GM12878 (cell line): ENCODE data around the gene BRSK2. TPM values are rescaled to one million over a fixed set of nuclear protein-coding genes. Genes with fewer than 3 reads are reported as not detected.

Experiments
- ATAC-seq: fragments of 200-7000 bp; cut with Tn5 transposase; 3 replicates; pipeline ENCODE4 v1.9.1; 2020; ENCODE audit warnings: mild to moderate bottlenecking, moderate library complexity
- BruUV-seq: library from RNA; stranded (reverse); fragments of 400-500 nt; replicated peaks from 2 replicates; lab custom pipeline; 2021; lab: Mats Ljungman, UMichigan
- CTCF ChIA-PET: fragments of 300-600 bp; sonication (Branson Sonifier 250); formaldehyde crosslinking; extraction: SDS; loops from one replicate; lab custom pipeline; 2021; ENCODE audit warnings: inconsistent platforms; lab: Yijun Ruan, JAX
- POLR2A ChIA-PET: fragments of 350-600 bp; formaldehyde crosslinking; extraction: SDS; loops from one replicate; lab custom pipeline; 2021; ENCODE audit warnings: inconsistent platforms; lab: Charles Lee
- RAD21 ChIA-PET: fragments of 300-600 bp; sonication (Branson Sonifier 250); formaldehyde crosslinking; loops from one replicate; lab custom pipeline; 2023; ENCODE audit warnings: antibody characterized with exemption; ENCODE audit not compliant: unreplicated experiment; lab: Charles Lee
- SMC1A ChIA-PET: fragments of 300-600 bp; sonication (Branson Sonifier 250); formaldehyde crosslinking; loops from one replicate; lab custom pipeline; 2023; ENCODE audit not compliant: unreplicated experiment, uncharacterized antibody; lab: Charles Lee
- DNase-seq: peaks from one replicate; pipeline ENCODE4 v3.0.0-alpha.2; 2011; ENCODE audit warnings: low read depth, low spot score
- FAIRE-seq: peaks from 3 replicates; lab custom pipeline; 2011; peaks lifted over from hg19 to GRCh38; lab: Jason Lieb, UNC
- H2AFZ ChIP-seq: 2 replicates; pipeline ENCODE4 v1.6.0; 2011; ENCODE audit warnings: low read depth, low read length, control low read depth; ENCODE audit not compliant: control insufficient read depth
- H3K27ac ChIP-seq: 2 replicates; pipeline ENCODE4 v1.5.1; 2011; ENCODE audit warnings: control low read depth; ENCODE audit not compliant: control insufficient read depth, insufficient read depth
- H3K27me3 ChIP-seq, 2 experiments: replicated peaks in 1 of 2; 2 replicates each; pipeline versions ENCODE4 v1.6.0 to v1.6.1; 2011; ENCODE audit warnings: low read length in 1 of 2; ENCODE audit not compliant: control insufficient read depth in 2 of 2, insufficient read depth in 2 of 2
- H3K36me3 ChIP-seq, 2 experiments: 2 replicates each; pipeline ENCODE4 v1.5.1; 2011; ENCODE audit warnings: low read length in 1 of 2; ENCODE audit not compliant: control insufficient read depth in 2 of 2, insufficient read depth in 2 of 2
- H3K4me1 ChIP-seq: 2 replicates; pipeline ENCODE4 v1.6.1; 2011; ENCODE audit warnings: mild to moderate bottlenecking, low read length, moderate library complexity, mixed read lengths; ENCODE audit not compliant: control insufficient read depth, insufficient read depth
- H3K4me2 ChIP-seq: 2 replicates; pipeline ENCODE4 v1.6.0; 2011; ENCODE audit warnings: control low read depth; ENCODE audit not compliant: control insufficient read depth, insufficient read depth
- H3K4me3 ChIP-seq: fragments of 200-600 bp; sonication (generic); 2 replicates; pipeline ENCODE4 v1.5.1; 2016
- H3K79me2 ChIP-seq: 2 replicates; pipeline ENCODE4 v1.6.0; 2011; ENCODE audit warnings: low read length; ENCODE audit not compliant: control insufficient read depth, insufficient read depth
- H3K9ac ChIP-seq: 2 replicates; pipeline ENCODE4 v1.8.0; 2011; ENCODE audit warnings: low read length, control low read depth, mixed read lengths; ENCODE audit not compliant: control insufficient read depth, insufficient read depth
- H3K9me3 ChIP-seq: replicated peaks from 3 replicates; pipeline ENCODE4 v1.5.1; 2011; ENCODE audit warnings: mild to moderate bottlenecking, low read length; ENCODE audit not compliant: control insufficient read depth, insufficient read depth
- H4K20me1 ChIP-seq: 2 replicates; pipeline ENCODE4 v1.6.0; 2011; ENCODE audit not compliant: control insufficient read depth, insufficient read depth
- DPF2 ChIP-seq: fragments of 450-650 bp; IDR thresholded peaks from 2 replicates; pipeline ENCODE4 v1.6.1; 2017; ENCODE audit warnings: mild to moderate bottlenecking
- NR2F1 ChIP-seq: fragments of 450-650 bp; conservative IDR thresholded peaks from 2 replicates; pipeline ENCODE4 v1.6.1; 2017; ENCODE audit warnings: mild to moderate bottlenecking
- RBBP5 ChIP-seq: fragments of 200-600 bp; sonication (generic); conservative IDR thresholded peaks from 2 replicates; pipeline ENCODE4 v1.6.1; 2016
- SIX5 ChIP-seq: IDR thresholded peaks from 2 replicates; pipeline ENCODE4 v1.6.1; 2011; ENCODE audit warnings: mild to moderate bottlenecking, low read depth, low read length, moderate library complexity; ENCODE audit not compliant: severe bottlenecking
- SMAD5 ChIP-seq: IDR thresholded peaks from 2 replicates; pipeline ENCODE4 v1.6.1; 2016; ENCODE audit warnings: antibody characterized with exemption, low read depth
- STAT3 ChIP-seq: IDR thresholded peaks from 2 replicates; pipeline ENCODE4 v1.6.1; 2011; ENCODE audit warnings: low read depth, low read length, improper control_type of control experiment
- ZNF24 ChIP-seq: fragments of 450-650 bp; IDR thresholded peaks from 2 replicates; pipeline ENCODE4 v1.6.1; 2017; ENCODE audit warnings: antibody characterized with exemption, mild to moderate bottlenecking
- WGBS: methylation state at CpG from one replicate; pipeline ENCODE4 v1.1.6; 2016; ENCODE audit warnings: low lambda C conversion rate; ENCODE audit not compliant: insufficient replicate concordance, insufficient coverage; ENCODE audit errors: missing lambda C conversion rate; 5-methylcytosine and 5-hydroxymethylcytosine counted together
- in situ Hi-C: fragments of 300-500 bp; cut with MboI; formaldehyde crosslinking; loops from 9 replicates; pipeline ENCODE4 v1.14.3; 2018; ENCODE audit warnings: mixed read lengths
- intact Hi-C: fragments of 100-400 bp; cut with micrococcal nuclease; formaldehyde crosslinking; loops from one replicate; pipeline ENCODE4 v1.14.2; 2022; ENCODE audit not compliant: unreplicated experiment
- polyA plus RNA-seq, 11 experiments: library from polyadenylated mRNA; depleted of rRNA in 4 of 11; unstranded in 6 of 11; stranded (reverse) in 5 of 11; fragments of >200 nt; fragmentation: Nextera tagmentation in 4 of 11; fragmentation: Illumina TruSeq in 1 of 11; extraction: Ambion mirVana in 4 of 11; extraction: Trizol in 1 of 11; gene quantifications; 1 replicate in 1 of 11; 2 replicates in 10 of 11; pipeline versions ENCODE4 v1.2.1 to v1.2.3, GENCODE V29; 2011 to 2016; ENCODE audit warnings: inconsistent platforms in 2 of 11, missing spikeins in 2 of 11, low read depth in 1 of 11
- total RNA-seq, 4 experiments: library from RNA; depleted of rRNA in 3 of 4; stranded (reverse); fragments of >200 nt in 3 of 4; fragmentation: Illumina TruSeq in 1 of 4; extraction: Trizol in 1 of 4; gene quantifications; 2 replicates each; pipeline versions ENCODE4 v1.2.1 to v1.2.3, GENCODE V29; 2013 to 2021
- TF ChIP-seq, protein P1 (sequence below): IDR thresholded peaks from 2 replicates; pipeline ENCODE4 v1.6.1; 2012; ENCODE audit warnings: low read length, inconsistent platforms
- TF ChIP-seq, protein P2 (sequence below): fragments of 450-650 bp; formaldehyde crosslinking; IDR thresholded peaks from 2 replicates; pipeline ENCODE4 v1.4.0; 2020; ENCODE audit warnings: mild to moderate bottlenecking, moderate library complexity
- TF ChIP-seq, protein P3 (sequence below): fragments of 450-650 bp; IDR thresholded peaks from 2 replicates; pipeline ENCODE4 v1.6.1; 2017; ENCODE audit warnings: low read depth, mild to moderate bottlenecking, moderate library complexity
- TF ChIP-seq, protein P4 (sequence below): IDR thresholded peaks from 2 replicates; pipeline ENCODE4 v1.6.1; 2012; ENCODE audit warnings: low read depth, low read length, improper control_type of control experiment
- TF ChIP-seq, protein P5 (sequence below): fragments of 450-650 bp; IDR thresholded peaks from 2 replicates; pipeline ENCODE4 v1.6.1; 2017; ENCODE audit warnings: mild to moderate bottlenecking, moderate library complexity

Gene BRSK2
- total and polyA plus RNA-seq, 10 of the 15 experiments (the other 5 are each of a cell fraction or from before 2014, with no cell fraction given): 0.13 TPM; not detected in 9

DNA sequence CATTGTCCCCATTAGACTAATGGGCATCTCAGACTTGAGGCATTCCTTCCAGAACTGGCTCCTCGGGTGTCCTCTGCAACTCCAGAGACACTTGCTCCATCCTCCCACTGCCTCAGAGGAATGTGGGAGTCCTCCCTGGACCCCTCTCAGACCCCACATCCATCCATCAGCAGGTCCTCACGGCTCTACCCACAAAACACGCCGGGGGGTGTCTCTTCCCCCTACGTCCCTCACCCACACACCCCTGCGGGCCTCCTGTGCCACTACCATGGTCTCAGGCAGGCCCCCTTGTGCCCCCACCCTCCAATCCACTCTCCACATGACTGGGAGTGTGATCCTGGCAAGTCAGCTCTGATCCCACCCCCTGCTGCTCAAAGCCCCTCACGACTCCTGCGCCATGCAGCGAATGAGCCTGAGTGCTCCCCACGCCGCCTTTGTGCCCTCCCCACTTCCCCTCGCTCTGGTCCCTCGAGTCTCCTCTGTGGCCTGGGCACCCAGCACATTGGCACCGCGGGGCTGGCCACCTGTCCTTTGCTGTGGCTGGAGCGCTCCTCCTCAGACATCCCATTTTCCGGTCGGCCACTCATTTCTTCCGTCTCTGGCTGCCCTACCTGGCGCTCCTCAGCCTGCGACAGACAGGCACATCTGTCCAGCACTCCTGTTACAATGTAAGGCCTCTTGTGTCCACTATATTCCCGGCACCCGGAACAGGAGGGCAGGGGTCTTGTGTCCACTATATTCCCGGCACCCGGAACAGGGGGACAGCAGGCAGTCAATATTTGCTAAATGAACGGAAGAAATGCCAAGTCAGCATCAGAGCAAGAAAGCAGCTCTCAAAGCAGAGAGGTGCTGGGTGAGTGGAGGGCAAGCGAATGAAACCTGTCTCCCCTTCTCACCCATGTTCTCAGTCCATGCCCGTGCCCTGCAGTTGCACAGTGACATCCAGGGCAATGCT, 111.0 kb downstream of the BRSK2 start:
- H3K27ac ChIP-seq: no peak overlapping the region
- no peak overlapping the region for H3K4me3 ChIP-seq
- H3K27me3 ChIP-seq: no peaks in the 10 kb centered on the region
- BruUV-seq: no TSS peak
- TF ChIP-seq STAT3 (no peak), RBBP5 (no peak), DPF2 (no peak), SIX5 (no peak), NR2F1 (no peak), ZNF24 (no peak), SMAD5 (no peak)
- TF ChIP-seq, protein P1, sequence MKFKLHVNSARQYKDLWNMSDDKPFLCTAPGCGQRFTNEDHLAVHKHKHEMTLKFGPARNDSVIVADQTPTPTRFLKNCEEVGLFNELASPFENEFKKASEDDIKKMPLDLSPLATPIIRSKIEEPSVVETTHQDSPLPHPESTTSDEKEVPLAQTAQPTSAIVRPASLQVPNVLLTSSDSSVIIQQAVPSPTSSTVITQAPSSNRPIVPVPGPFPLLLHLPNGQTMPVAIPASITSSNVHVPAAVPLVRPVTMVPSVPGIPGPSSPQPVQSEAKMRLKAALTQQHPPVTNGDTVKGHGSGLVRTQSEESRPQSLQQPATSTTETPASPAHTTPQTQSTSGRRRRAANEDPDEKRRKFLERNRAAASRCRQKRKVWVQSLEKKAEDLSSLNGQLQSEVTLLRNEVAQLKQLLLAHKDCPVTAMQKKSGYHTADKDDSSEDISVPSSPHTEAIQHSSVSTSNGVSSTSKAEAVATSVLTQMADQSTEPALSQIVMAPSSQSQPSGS: no peak
- TF ChIP-seq, protein P2, sequence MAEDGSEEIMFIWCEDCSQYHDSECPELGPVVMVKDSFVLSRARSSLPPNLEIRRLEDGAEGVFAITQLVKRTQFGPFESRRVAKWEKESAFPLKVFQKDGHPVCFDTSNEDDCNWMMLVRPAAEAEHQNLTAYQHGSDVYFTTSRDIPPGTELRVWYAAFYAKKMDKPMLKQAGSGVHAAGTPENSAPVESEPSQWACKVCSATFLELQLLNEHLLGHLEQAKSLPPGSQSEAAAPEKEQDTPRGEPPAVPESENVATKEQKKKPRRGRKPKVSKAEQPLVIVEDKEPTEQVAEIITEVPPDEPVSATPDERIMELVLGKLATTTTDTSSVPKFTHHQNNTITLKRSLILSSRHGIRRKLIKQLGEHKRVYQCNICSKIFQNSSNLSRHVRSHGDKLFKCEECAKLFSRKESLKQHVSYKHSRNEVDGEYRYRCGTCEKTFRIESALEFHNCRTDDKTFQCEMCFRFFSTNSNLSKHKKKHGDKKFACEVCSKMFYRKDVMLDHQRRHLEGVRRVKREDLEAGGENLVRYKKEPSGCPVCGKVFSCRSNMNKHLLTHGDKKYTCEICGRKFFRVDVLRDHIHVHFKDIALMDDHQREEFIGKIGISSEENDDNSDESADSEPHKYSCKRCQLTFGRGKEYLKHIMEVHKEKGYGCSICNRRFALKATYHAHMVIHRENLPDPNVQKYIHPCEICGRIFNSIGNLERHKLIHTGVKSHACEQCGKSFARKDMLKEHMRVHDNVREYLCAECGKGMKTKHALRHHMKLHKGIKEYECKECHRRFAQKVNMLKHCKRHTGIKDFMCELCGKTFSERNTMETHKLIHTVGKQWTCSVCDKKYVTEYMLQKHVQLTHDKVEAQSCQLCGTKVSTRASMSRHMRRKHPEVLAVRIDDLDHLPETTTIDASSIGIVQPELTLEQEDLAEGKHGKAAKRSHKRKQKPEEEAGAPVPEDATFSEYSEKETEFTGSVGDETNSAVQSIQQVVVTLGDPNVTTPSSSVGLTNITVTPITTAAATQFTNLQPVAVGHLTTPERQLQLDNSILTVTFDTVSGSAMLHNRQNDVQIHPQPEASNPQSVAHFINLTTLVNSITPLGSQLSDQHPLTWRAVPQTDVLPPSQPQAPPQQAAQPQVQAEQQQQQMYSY (CRISPR knock-in tag): no peak
- TF ChIP-seq, protein P3, sequence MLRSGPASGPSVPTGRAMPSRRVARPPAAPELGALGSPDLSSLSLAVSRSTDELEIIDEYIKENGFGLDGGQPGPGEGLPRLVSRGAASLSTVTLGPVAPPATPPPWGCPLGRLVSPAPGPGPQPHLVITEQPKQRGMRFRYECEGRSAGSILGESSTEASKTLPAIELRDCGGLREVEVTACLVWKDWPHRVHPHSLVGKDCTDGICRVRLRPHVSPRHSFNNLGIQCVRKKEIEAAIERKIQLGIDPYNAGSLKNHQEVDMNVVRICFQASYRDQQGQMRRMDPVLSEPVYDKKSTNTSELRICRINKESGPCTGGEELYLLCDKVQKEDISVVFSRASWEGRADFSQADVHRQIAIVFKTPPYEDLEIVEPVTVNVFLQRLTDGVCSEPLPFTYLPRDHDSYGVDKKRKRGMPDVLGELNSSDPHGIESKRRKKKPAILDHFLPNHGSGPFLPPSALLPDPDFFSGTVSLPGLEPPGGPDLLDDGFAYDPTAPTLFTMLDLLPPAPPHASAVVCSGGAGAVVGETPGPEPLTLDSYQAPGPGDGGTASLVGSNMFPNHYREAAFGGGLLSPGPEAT: no peak
- TF ChIP-seq, protein P4, sequence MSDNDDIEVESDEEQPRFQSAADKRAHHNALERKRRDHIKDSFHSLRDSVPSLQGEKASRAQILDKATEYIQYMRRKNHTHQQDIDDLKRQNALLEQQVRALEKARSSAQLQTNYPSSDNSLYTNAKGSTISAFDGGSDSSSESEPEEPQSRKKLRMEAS: no peak
- TF ChIP-seq, protein P5, sequence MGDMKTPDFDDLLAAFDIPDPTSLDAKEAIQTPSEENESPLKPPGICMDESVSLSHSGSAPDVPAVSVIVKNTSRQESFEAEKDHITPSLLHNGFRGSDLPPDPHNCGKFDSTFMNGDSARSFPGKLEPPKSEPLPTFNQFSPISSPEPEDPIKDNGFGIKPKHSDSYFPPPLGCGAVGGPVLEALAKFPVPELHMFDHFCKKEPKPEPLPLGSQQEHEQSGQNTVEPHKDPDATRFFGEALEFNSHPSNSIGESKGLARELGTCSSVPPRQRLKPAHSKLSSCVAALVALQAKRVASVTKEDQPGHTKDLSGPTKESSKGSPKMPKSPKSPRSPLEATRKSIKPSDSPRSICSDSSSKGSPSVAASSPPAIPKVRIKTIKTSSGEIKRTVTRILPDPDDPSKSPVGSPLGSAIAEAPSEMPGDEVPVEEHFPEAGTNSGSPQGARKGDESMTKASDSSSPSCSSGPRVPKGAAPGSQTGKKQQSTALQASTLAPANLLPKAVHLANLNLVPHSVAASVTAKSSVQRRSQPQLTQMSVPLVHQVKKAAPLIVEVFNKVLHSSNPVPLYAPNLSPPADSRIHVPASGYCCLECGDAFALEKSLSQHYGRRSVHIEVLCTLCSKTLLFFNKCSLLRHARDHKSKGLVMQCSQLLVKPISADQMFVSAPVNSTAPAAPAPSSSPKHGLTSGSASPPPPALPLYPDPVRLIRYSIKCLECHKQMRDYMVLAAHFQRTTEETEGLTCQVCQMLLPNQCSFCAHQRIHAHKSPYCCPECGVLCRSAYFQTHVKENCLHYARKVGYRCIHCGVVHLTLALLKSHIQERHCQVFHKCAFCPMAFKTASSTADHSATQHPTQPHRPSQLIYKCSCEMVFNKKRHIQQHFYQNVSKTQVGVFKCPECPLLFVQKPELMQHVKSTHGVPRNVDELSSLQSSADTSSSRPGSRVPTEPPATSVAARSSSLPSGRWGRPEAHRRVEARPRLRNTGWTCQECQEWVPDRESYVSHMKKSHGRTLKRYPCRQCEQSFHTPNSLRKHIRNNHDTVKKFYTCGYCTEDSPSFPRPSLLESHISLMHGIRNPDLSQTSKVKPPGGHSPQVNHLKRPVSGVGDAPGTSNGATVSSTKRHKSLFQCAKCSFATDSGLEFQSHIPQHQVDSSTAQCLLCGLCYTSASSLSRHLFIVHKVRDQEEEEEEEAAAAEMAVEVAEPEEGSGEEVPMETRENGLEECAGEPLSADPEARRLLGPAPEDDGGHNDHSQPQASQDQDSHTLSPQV: no peak
- H3K9me3 ChIP-seq: no peaks in the 10 kb centered on the region; the same call in 2 of the 3 replicates
- peaks cover 3% of the 10 kb centered on the region; the same call in 1 of the 2 replicates for H3K4me1 ChIP-seq
- intact Hi-C loops (no loop called here), in situ Hi-C loops (no loop called here)
- no peak for DNase-seq
- ChIA-PET SMC1A (no interaction called here), RAD21 (no interaction called here), CTCF (no interaction called here), POLR2A (no interaction called here)
- WGBS: 93% methylated on average over 27 of the region's 28 CpGs
- no peak overlapping the region for H2AFZ ChIP-seq
- no peak overlapping the region for H3K9ac ChIP-seq
- no peaks in the 10 kb centered on the region for H4K20me1 ChIP-seq
- no peak for FAIRE-seq
- H3K4me2 ChIP-seq: no peak overlapping the region
- no peak for ATAC-seq
- H3K36me3 ChIP-seq: peaks cover 0 to 2% of the 10 kb centered on the region in 2 experiments; a peak in 2 of 4 replicates
- H3K79me2 ChIP-seq: no peaks in the 10 kb centered on the region; the same call in none of the 2 replicates
